ENCODE measurements around the gene EXOC6B.

DNA sequence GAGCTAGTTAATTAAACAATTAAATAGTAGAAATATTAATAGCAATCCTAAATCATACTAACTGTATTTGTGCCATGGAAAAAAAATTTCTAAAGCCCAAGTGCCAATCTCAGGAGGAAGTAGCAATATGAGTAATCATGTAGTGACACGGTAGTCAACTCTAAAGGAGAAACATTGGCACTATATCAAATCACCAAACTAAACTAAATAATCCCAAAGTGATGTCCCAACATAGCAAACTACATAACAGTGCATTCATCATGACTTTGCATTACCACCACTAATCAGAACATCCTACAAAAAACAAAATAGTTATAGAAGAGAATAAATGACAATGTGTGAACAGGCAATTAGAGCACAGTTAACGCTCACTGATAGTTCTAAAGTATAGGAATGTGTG lies 195.1 kb downstream of the EXOC6B start:
- TF ChIP-seq, protein P1, sequence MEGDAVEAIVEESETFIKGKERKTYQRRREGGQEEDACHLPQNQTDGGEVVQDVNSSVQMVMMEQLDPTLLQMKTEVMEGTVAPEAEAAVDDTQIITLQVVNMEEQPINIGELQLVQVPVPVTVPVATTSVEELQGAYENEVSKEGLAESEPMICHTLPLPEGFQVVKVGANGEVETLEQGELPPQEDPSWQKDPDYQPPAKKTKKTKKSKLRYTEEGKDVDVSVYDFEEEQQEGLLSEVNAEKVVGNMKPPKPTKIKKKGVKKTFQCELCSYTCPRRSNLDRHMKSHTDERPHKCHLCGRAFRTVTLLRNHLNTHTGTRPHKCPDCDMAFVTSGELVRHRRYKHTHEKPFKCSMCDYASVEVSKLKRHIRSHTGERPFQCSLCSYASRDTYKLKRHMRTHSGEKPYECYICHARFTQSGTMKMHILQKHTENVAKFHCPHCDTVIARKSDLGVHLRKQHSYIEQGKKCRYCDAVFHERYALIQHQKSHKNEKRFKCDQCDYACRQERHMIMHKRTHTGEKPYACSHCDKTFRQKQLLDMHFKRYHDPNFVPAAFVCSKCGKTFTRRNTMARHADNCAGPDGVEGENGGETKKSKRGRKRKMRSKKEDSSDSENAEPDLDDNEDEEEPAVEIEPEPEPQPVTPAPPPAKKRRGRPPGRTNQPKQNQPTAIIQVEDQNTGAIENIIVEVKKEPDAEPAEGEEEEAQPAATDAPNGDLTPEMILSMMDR (IDR thresholded peaks at IDR 0.05; ENCODE audit: control extremely low read depth in 1 of 3, insufficient read depth in 1 of 3, low read depth in 1 of 3, low read length in 3 of 3), result no peak
- TF ChIP-seq KDM1A (IDR thresholded peaks at IDR 0.05; ENCODE audit: borderline replicate concordance, low read length) (no peak), NRF1 (IDR thresholded peaks at IDR 0.05; ENCODE audit: low read depth, low read length) (no peak), CBX8 (IDR thresholded peaks at IDR 0.05; ENCODE audit: borderline replicate concordance, low read depth, low read length) (no peak), TEAD4 (IDR thresholded peaks at IDR 0.05; ENCODE audit: low read depth, low read length) (no peak), POLR2AphosphoS5 (IDR thresholded peaks at IDR 0.05; ENCODE audit: low read depth, low read length) (no peak), EZH2 (IDR thresholded peaks at IDR 0.05; ENCODE audit: low read depth, low read length, severe bottlenecking) (no peak), JUN (IDR thresholded peaks at IDR 0.05; ENCODE audit: low read depth, low read length) (no peak), POLR2A (IDR thresholded peaks at IDR 0.05; ENCODE audit: control extremely low read depth in 1 of 2, low read depth in 2 of 2, low read length in 2 of 2) (no peak), BACH1 (IDR thresholded peaks at IDR 0.05; ENCODE audit: low read length) (no peak), ZNF274 (IDR thresholded peaks at IDR 0.05; ENCODE audit: borderline replicate concordance, extremely low read depth, low read length) (no peak), MAFK (IDR thresholded peaks at IDR 0.05; ENCODE audit: low read depth, low read length) (no peak), MAX (IDR thresholded peaks at IDR 0.05) (no peak)
